ENCODE results near the gene SPAST.
"Not testable (repeated sequence)": the region's sequence is repeated elsewhere in the genome, so short reads cannot be mapped to it uniquely, and the experiment has no call there.

The SPAST gene

GRCh38 chr2:32189011-32189410, 125.7 kb downstream of the SPAST start:
- CTCF ChIA-PET, result interaction anchor here (1.3 kb wide), 1 partner anchor 10 kb away, joined by 3 read pairs; no protein-coding TSS in a partner anchor
- no peaks in the 10 kb centered on the region for H3K4me1 ChIP-seq (ENCODE audit: control extremely low read depth in 1 of 4, control insufficient read depth in 4 of 4, insufficient read depth in 4 of 4, low read length in 3 of 4)
- no peaks in the 10 kb centered on the region for H3K27me3 ChIP-seq (replicated peaks in 2 of 5; ENCODE audit: control insufficient read depth in 4 of 5, insufficient read depth in 5 of 5, low read length in 4 of 5)
- DNase-seq, result peak in 1 of 3 donors; percentile 7
- no peak overlapping the region for H3K27ac ChIP-seq (ENCODE audit: insufficient read depth in 1 of 2, low read depth in 1 of 2, low read length in 2 of 2, poor library complexity in 1 of 2, severe bottlenecking in 2 of 2)
- H3K36me3 ChIP-seq (ENCODE audit: control insufficient read depth in 4 of 4, insufficient read depth in 4 of 4, low read length in 3 of 4), result peaks cover 6 to 31% (median 11%) of the 10 kb centered on the region in 4 experiments
- no CpG with 5 or more reads among the region's 6 CpGs for WGBS (ENCODE audit: insufficient coverage)
- H3K4me3 ChIP-seq (ENCODE audit: control insufficient read depth in 1 of 7, extremely low read depth in 1 of 7, insufficient read depth in 4 of 7, low read depth in 2 of 7, low read length in 6 of 7), result no peak overlapping the region
- POLR2A ChIA-PET, result no interaction called here
- H3K9me3 ChIP-seq (ENCODE audit: control extremely low read depth in 1 of 5, control insufficient read depth in 4 of 5, insufficient read depth in 2 of 5, low read depth in 1 of 5, low read length in 4 of 5), result no peaks in the 10 kb centered on the region

GRCh38 chr2:32192418-32192817, 129.1 kb downstream of the SPAST start:
- ChIA-PET POLR2A (no interaction called here), CTCF (no interaction called here)
- no CpG with 5 or more reads among the region's 1 CpG for WGBS (ENCODE audit: insufficient coverage)

GRCh38 chr2:32200814-32201213, 137.5 kb downstream of the SPAST start:
- Histone ChIP-seq H3K36me3 (ENCODE audit: control insufficient read depth in 4 of 4, insufficient read depth in 4 of 4, low read length in 3 of 4) (peaks cover 8 to 36% (median 17%) of the 10 kb centered on the region in 4 experiments), H3K4me3 (ENCODE audit: control insufficient read depth in 1 of 7, extremely low read depth in 1 of 7, insufficient read depth in 4 of 7, low read depth in 2 of 7, low read length in 6 of 7) (no peak overlapping the region), H3K4me1 (ENCODE audit: control extremely low read depth in 1 of 4, control insufficient read depth in 4 of 4, insufficient read depth in 4 of 4, low read length in 3 of 4) (no peaks in the 10 kb centered on the region), H3K27me3 (replicated peaks in 2 of 5; ENCODE audit: control insufficient read depth in 4 of 5, insufficient read depth in 5 of 5, low read length in 4 of 5) (no peaks in the 10 kb centered on the region), H3K27ac (ENCODE audit: insufficient read depth in 1 of 2, low read depth in 1 of 2, low read length in 2 of 2, poor library complexity in 1 of 2, severe bottlenecking in 2 of 2) (no peak overlapping the region), H3K9me3 (ENCODE audit: control extremely low read depth in 1 of 5, control insufficient read depth in 4 of 5, insufficient read depth in 2 of 5, low read depth in 1 of 5, low read length in 4 of 5) (no peaks in the 10 kb centered on the region)
- no peak for DNase-seq
- 100% methylated on average over 1 of the region's 1 CpG for WGBS (ENCODE audit: insufficient coverage)
- POLR2A ChIA-PET, result no interaction called here
- CTCF ChIA-PET, result no interaction called here

More at GRCh38 chr2:32192418-32192817, 129.1 kb downstream of the SPAST start:
- Histone ChIP-seq H3K9me3 (ENCODE audit: control extremely low read depth in 1 of 5, control insufficient read depth in 4 of 5, insufficient read depth in 2 of 5, low read depth in 1 of 5, low read length in 4 of 5) (no peaks in the 10 kb centered on the region), H3K4me3 (ENCODE audit: control insufficient read depth in 1 of 7, extremely low read depth in 1 of 7, insufficient read depth in 4 of 7, low read depth in 2 of 7, low read length in 6 of 7) (no peak overlapping the region), H3K4me1 (ENCODE audit: control extremely low read depth in 1 of 4, control insufficient read depth in 4 of 4, insufficient read depth in 4 of 4, low read length in 3 of 4) (no peaks in the 10 kb centered on the region), H3K36me3 (ENCODE audit: control insufficient read depth in 4 of 4, insufficient read depth in 4 of 4, low read length in 3 of 4) (peaks cover 4 to 14% (median 7%) of the 10 kb centered on the region in 4 experiments), H3K27me3 (replicated peaks in 2 of 5; ENCODE audit: control insufficient read depth in 4 of 5, insufficient read depth in 5 of 5, low read length in 4 of 5) (no peaks in the 10 kb centered on the region), H3K27ac (ENCODE audit: insufficient read depth in 1 of 2, low read depth in 1 of 2, low read length in 2 of 2, poor library complexity in 1 of 2, severe bottlenecking in 2 of 2) (no peak overlapping the region)
- DNase-seq, result no peak

GRCh38 chr2:32203428-32203827, 140.1 kb downstream of the SPAST start:
- POLR2A ChIA-PET; H3K27ac ChIP-seq (ENCODE audit: insufficient read depth in 1 of 2, low read depth in 1 of 2, low read length in 2 of 2, poor library complexity in 1 of 2, severe bottlenecking in 2 of 2); CTCF ChIA-PET; H3K27me3 ChIP-seq (replicated peaks in 2 of 5; ENCODE audit: control insufficient read depth in 4 of 5, insufficient read depth in 5 of 5, low read length in 4 of 5); DNase-seq; H3K4me3 ChIP-seq (ENCODE audit: control insufficient read depth in 1 of 7, extremely low read depth in 1 of 7, insufficient read depth in 4 of 7, low read depth in 2 of 7, low read length in 6 of 7); H3K9me3 ChIP-seq (ENCODE audit: control extremely low read depth in 1 of 5, control insufficient read depth in 4 of 5, insufficient read depth in 2 of 5, low read depth in 1 of 5, low read length in 4 of 5); H3K4me1 ChIP-seq (ENCODE audit: control extremely low read depth in 1 of 4, control insufficient read depth in 4 of 4, insufficient read depth in 4 of 4, low read length in 3 of 4): not testable (repeated sequence)
- 93% methylated on average over 3 of the region's 3 CpGs for WGBS (ENCODE audit: insufficient coverage)
- peaks cover 7 to 28% (median 11%) of the 10 kb centered on the region in 4 experiments for H3K36me3 ChIP-seq (ENCODE audit: control insufficient read depth in 4 of 4, insufficient read depth in 4 of 4, low read length in 3 of 4)

Measured in common myeloid progenitor, CD34-positive (primary cell).